Measurements from ENCODE around the gene OLFML2B. TPM values are rescaled to one million over a fixed set of nuclear protein-coding genes. Genes with fewer than 3 reads are reported as not detected.

The OLFML2B gene
- total RNA-seq, 1 experiment from 2014 or later = 0.43 TPM

DNA sequence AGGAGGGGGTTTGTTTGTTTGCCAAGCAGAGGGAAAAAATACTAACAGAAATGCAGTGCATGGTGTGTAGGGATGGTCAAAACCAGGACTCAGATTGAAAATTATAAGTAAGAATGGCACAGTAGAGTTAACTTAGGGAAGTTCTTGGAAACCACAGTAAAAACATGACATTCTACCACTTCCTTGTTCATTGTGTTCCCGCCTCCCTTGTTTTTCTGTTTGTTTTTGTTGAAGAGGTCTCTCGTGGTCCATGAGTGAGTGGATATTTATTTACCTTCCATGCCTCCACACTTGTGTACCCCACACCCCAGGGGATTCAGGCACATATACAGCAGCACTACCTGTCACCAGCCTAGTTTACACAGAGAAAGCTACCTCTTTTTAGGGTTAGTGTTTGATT is 69.6 kb downstream of the OLFML2B start:
- H3K27me3 Mint-ChIP-seq (ENCODE audit: insufficient read depth, unreplicated experiment) = no peaks in the 10 kb centered on the region
- no peak for DNase-seq
- H3K36me3 Mint-ChIP-seq (ENCODE audit: insufficient read depth, unreplicated experiment) = peaks cover 4% of the 10 kb centered on the region
- BruUV-seq (replicated peaks) = no TSS peak
- no peaks in the 10 kb centered on the region for H3K36me3 ChIP-seq (ENCODE audit: control insufficient read depth, insufficient read depth, low read length)
- intact Hi-C loops (cut with micrococcal nuclease; ENCODE audit: unreplicated experiment) = loop anchor here (10.0 kb wide), 1 partner anchor 81 kb away; no protein-coding TSS in a partner anchor
- no peak overlapping the region for H3K4me3 ChIP-seq (ENCODE audit: low read depth, low read length)
- CTCF ChIA-PET = no interaction called here
- no peaks in the 10 kb centered on the region for H3K9me3 Mint-ChIP-seq (ENCODE audit: unreplicated experiment)
- H3K9me3 ChIP-seq = no peaks in the 10 kb centered on the region
- no peaks in the 10 kb centered on the region for H3K27me3 ChIP-seq (replicated peaks; ENCODE audit: control insufficient read depth, insufficient read depth, low read length)
- H3K4me1 Mint-ChIP-seq (ENCODE audit: low read depth, unreplicated experiment) = no peaks in the 10 kb centered on the region
- no peak overlapping the region for H3K27ac Mint-ChIP-seq (ENCODE audit: unreplicated experiment)
- POLR2A ChIA-PET = no interaction called here
- H3K4me1 ChIP-seq = no peaks in the 10 kb centered on the region
- H3K4me3 Mint-ChIP-seq (ENCODE audit: unreplicated experiment) = no peak overlapping the region
- TF ChIP-seq CTCF (IDR thresholded peaks at IDR 0.05; ENCODE audit: insufficient read depth in 1 of 2, low read depth in 1 of 2, low read length in 1 of 2, severe bottlenecking in 1 of 2, unreplicated experiment in 1 of 2) = no peak

DNA sequence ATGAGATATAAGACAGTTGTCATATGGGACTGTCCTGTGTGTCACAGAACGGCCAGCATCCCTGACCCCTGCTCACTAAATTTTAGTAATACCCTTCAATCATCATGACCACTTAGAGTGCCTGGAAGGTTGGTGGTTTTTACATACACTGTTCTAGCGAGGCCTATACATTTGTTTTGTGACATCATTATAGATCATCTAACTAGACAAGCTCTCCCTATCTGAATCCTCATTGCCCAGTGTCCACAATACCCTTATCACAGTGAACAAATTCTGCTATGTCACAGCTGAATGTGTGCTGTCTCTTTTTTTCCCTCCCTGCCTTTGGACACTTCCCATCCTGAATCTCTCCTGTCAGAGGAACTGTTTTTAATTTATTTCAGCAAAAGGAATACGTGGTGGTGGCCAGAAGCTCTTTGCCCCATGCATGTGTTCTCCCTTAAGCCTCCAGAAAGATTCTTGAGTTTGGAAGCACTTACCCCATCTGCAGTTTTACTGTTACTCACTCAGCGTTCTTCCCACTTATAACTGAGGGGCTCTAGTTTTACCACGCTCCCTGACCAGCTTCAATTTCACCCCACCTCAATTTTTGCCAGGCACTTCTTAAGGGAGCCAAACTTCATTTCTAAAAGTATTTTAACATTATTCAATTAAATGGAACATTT is 70.3 kb downstream of the OLFML2B start:
- CTCF ChIA-PET = no interaction called here
- Mint-ChIP-seq H3K27ac (ENCODE audit: unreplicated experiment) (no peak overlapping the region), H3K4me1 (ENCODE audit: low read depth, unreplicated experiment) (no peaks in the 10 kb centered on the region), H3K9me3 (ENCODE audit: unreplicated experiment) (no peaks in the 10 kb centered on the region), H3K4me3 (ENCODE audit: unreplicated experiment) (no peak overlapping the region), H3K36me3 (ENCODE audit: insufficient read depth, unreplicated experiment) (peaks cover 4% of the 10 kb centered on the region), H3K27me3 (ENCODE audit: insufficient read depth, unreplicated experiment) (no peaks in the 10 kb centered on the region)
- intact Hi-C loops (cut with micrococcal nuclease; ENCODE audit: unreplicated experiment) = loop anchor here (10.0 kb wide), 1 partner anchor 81 kb away; no protein-coding TSS in a partner anchor
- Histone ChIP-seq H3K9me3 (no peaks in the 10 kb centered on the region), H3K27me3 (replicated peaks; ENCODE audit: control insufficient read depth, insufficient read depth, low read length) (no peaks in the 10 kb centered on the region), H3K4me3 (ENCODE audit: low read depth, low read length) (no peak overlapping the region), H3K36me3 (ENCODE audit: control insufficient read depth, insufficient read depth, low read length) (no peaks in the 10 kb centered on the region; the same call in 1 of the 2 replicates), H3K4me1 (no peaks in the 10 kb centered on the region)
- BruUV-seq (replicated peaks) = no TSS peak
- TF ChIP-seq CTCF (IDR thresholded peaks at IDR 0.05; ENCODE audit: insufficient read depth in 1 of 2, low read depth in 1 of 2, low read length in 1 of 2, severe bottlenecking in 1 of 2, unreplicated experiment in 1 of 2) = no peak
- POLR2A ChIA-PET = no interaction called here
- no peak for DNase-seq

- no peaks in the 10 kb centered on the region; the same call in 1 of the 2 replicates for H3K9me3 ChIP-seq
- H3K4me1 Mint-ChIP-seq (ENCODE audit: low read depth, unreplicated experiment) = no peaks in the 10 kb centered on the region
- H3K4me3 ChIP-seq (ENCODE audit: low read depth, low read length) = no peak overlapping the region
- POLR2A ChIA-PET = no interaction called here
- TF ChIP-seq CTCF (IDR thresholded peaks at IDR 0.05; ENCODE audit: insufficient read depth in 1 of 2, low read depth in 1 of 2, low read length in 1 of 2, severe bottlenecking in 1 of 2, unreplicated experiment in 1 of 2) = no peak
- H3K27me3 Mint-ChIP-seq (ENCODE audit: insufficient read depth, unreplicated experiment) = no peaks in the 10 kb centered on the region
- CTCF ChIA-PET = no interaction called here
- intact Hi-C loops (cut with micrococcal nuclease; ENCODE audit: unreplicated experiment) = loop anchor here (10.0 kb wide), 1 partner anchor 82 kb away; no protein-coding TSS in a partner anchor
- H3K4me1 ChIP-seq = no peaks in the 10 kb centered on the region
- H3K27ac Mint-ChIP-seq (ENCODE audit: unreplicated experiment) = no peak overlapping the region
- no peaks in the 10 kb centered on the region; the same call in 1 of the 2 replicates for H3K36me3 ChIP-seq (ENCODE audit: control insufficient read depth, insufficient read depth, low read length)
- peaks cover 4% of the 10 kb centered on the region for H3K36me3 Mint-ChIP-seq (ENCODE audit: insufficient read depth, unreplicated experiment)
- no peaks in the 10 kb centered on the region for H3K9me3 Mint-ChIP-seq (ENCODE audit: unreplicated experiment)
- H3K27me3 ChIP-seq (replicated peaks; ENCODE audit: control insufficient read depth, insufficient read depth, low read length) = no peaks in the 10 kb centered on the region
- DNase-seq = no peak
- BruUV-seq (replicated peaks) = no TSS peak
- H3K4me3 Mint-ChIP-seq (ENCODE audit: unreplicated experiment) = no peak overlapping the region
Observed at GRCh38 chr1:161952607-161953172, 71.0 kb downstream of the OLFML2B start.

Data from Caco-2 (cell line).